Amniotic epithelial cell (primary cell): Measurements from ENCODE around the gene PDCL3.

ENCODE experiments used
- DNase-seq: peaks from one replicate; pipeline ENCODE4 v3.0.0-alpha.2; 2010; ENCODE audit warnings: low read depth

The PDCL3 gene

DNA sequence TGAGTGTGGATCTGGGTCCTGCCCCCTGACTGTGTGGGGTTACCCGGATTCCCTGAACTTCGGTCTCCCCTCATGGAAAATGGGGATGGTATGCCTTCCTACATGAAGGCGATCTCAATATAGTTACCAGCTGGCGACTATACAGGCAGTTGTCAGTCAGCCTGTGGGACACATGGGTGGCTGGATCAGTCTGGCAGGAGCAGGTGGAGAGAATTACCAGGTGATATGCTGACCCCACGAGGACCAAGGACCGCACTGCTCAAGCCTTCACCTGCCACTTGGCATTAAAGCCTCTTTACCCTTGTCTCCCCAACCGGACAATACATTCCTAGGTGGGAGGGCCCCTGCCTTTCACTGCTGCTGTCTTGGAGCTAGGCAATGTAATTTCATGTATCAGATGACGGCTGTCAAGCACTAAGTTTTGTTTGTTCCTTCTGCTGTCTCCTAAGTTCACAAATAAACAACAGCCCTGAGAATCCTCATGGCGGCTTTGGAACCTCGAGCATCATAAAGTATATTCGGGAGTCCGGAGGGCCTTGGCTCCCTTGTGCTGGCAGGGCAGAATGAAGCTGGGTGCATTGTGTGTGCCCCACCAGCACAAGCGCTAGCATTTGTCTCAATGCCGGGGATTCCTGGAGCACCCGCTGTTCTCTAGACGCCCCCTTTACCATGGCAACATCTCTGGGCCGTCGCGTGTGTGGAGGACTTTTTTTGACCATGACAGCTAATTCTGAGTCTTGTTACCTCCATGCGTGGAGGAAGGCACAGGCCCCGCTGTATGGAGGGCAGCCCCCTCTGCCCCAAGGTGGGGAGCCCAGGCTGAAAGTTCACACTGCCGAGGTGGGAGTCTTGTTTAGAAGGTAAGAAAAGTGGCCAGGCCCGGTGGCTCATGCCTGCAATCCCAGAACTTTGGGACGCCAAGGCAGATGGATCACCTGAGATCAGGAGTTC is 48.6 kb downstream of the PDCL3 start:
- no peak for DNase-seq

DNA sequence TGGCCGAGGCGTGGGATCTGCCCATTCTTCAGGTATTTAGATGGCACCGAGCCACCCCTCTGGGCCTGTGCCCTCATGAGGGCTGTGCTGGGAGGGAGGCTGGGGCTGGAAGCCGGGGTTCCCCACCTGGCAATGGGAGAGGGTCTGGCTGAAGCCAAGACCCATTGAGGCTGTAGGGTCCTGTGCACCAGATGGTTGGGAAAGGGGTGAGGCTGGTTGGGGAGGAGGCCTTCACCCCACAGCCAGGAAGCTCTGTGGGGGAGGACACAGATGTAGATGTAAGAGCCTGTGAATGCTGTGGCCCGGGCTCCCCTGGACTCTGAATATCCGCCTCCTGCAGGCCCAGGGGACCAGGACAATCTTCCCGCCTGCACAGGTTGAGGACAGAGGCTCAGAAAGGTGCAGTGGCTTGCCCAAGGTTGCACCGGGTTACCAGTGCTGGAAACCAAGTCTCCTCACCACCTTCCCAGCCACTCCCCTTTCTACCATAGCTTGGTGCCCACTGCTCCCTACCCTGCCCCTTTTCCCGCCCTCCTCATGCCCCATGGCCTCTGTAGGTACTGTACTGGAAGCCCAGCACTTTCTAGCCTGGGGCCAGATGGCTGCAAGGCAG is 49.7 kb downstream of the PDCL3 start:
- DNase-seq = no peak

DNA sequence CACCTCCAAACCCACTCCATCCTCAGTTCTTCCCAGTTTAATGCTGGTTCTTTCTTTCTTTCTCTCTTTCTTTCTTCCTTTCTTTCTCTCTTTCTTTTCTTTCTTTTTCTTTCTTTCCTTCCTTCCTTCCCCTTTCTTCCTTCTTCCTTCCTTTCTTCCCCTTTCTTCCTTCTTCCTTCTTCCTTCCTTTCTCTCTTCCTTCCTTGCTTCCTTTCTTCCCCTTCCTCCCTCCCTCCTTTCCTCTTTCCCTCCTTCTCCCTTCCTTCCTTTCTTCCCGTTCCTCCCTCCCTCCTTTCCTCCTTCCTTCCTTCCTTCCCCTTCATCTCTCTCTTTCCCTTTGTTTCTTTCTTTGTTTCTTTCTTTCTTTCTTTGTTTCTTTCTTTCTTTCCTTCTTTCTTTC is 50.9 kb downstream of the PDCL3 start:
- no peak for DNase-seq

DNA sequence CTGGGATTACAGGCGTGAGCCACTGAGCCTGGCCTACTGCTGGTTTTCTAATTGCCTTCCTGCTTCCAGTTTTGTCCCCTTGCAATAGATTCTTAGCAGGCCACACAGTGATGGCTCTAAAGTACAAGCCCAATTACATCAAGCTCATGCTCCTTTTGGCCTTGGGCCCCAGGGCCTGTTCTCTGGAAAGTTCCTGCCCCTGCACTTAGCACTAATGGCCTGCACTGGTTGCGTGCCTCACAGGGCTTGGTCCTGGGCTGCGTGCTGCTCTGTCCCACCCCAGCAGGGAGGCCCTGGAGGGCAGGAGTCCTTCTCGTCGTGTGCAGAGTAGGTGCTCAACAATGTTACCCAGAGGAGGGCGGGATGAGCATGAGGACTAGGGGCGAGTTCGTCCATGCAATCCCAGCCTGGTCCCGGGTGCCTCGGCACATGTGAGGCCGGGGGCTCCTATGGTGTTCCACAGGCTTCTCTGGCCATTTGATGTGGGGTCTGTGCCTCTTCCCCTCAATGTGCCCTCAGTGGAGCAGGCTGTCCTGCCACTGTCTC is 51.7 kb downstream of the PDCL3 start:
- DNase-seq = no peak

DNA sequence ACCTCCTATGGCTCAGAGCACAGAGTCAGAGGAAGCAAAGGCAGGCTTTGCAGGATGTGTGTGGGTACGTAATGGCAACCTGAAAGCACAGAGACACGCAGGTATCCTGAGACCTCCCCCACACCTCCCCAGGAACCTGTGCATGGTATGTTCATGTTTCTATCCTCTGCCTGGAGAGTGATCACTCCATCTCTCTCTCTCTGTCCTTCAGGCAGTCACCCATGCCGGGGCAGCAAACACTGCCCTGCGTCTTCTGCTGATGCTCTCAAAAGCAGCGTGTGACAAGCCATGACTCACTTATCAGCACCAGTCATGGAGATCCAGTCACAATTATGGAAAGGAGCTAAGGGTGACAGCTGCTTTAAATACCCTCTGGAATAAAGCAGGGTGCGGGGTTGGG is 52.7 kb downstream of the PDCL3 start:
- DNase-seq = no peak

DNA sequence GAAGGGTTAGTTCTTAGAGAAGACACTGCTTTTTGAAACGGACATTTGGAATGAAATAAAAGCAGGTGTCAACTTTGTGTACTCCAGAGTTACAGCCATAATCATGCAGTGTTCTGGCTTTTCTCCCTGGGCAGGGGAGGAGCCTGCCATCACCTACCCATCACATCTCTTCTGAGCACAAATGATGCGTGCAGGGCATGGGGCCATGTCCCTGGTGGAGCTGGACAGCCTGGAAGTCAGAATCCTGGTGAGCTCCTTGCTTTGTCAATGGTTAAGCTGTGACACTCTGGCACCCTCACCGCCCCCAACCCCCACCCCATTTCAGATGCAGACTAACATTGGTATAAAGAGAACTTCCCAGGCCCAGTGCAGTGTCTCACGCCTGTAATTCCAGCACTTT is 53.1 kb downstream of the PDCL3 start:
- DNase-seq = no peak

DNA sequence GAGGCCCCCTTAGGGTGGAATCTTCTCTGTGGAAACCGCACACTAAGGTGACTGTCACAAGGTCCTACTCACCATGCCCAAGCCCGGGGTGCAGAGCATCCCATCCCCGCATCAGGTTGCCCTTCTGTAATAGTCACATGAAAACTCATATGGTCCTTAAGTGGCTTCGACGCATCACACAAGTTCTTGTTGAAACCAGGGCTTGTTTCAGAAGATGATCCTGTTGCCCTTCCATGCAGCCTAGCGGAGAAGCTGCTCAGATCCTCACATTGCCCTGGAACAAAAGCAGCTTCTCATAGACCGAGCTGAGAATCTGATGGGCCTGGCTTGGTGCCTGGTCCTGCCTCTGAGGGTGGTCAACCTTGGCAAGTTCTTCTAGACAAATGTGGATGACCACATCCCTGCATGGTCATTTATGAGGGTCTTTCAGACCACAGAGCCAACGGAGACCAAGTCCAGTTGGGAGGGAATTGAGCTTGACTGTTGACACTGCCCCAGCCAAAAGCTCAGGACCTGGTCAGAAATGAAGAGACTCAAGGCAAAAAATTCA is 54.1 kb downstream of the PDCL3 start:
- no peak for DNase-seq

DNA sequence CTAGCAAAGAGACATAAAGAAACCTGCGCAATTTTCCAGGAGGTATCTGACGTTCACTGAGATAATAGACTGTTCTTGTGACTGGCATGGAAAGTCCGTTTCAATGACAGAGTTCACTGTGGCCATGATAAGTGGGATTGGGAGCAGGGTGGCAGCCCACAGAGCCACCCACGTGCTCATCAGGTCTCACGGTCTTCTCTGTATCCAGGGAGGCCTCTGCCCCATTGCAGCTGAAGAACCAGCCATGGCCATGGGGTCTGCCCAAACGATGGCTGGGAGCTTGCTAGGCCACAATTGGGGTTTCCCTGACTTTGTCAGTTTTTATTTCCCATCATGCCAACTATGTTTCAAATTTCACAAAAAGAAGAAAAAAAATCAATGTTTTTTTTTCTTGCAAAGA is 57.2 kb downstream of the PDCL3 start:
- DNase-seq = no peak

DNA sequence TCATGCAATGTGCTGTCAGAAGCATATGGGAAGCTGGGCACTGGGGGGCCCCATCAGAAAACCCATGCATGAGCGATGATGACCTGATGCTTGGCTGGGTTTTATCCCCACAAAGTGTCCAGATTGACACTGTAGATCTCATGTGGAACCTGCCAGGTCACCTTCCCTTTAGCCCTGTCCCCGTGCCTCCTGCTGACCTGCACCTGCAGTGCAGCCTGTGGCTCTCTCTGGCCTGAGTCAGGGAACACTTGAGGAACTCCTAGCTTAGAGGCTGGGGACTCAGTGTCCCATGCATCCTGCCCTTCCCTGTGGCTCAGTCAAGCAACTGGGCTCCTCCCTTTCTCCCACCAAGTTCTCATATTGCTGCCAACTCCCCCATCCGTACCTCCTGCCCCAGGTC is 57.7 kb downstream of the PDCL3 start:
- no peak for DNase-seq

DNA sequence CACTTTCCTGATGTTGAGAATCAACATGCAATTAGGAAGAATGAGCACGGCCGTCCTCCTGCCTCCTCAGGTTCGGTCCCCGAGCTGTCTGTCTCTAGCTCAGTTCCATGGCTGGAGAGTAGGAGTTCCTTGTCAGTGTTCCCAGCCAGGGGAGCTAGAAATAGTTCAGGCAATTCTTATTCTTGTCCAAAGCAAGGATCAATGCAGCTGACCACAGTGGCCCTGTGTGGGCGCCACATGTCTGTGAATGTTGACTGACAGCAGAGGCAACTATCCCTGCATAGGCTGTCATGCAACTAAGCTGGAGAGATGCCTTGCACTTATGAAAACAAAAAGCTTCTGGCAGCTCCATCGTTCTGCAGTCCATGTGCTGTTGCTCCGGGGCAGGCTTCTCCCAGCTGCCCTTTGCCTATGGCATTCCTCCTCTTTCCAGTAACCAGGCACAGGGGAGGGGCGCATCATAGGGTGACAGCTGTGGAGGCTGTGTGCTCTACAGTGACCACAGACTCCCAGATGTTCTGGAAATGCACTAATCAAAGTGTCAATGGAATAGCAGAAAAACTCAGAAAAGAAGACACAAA is 58.7 kb downstream of the PDCL3 start:
- DNase-seq = no peak

DNA sequence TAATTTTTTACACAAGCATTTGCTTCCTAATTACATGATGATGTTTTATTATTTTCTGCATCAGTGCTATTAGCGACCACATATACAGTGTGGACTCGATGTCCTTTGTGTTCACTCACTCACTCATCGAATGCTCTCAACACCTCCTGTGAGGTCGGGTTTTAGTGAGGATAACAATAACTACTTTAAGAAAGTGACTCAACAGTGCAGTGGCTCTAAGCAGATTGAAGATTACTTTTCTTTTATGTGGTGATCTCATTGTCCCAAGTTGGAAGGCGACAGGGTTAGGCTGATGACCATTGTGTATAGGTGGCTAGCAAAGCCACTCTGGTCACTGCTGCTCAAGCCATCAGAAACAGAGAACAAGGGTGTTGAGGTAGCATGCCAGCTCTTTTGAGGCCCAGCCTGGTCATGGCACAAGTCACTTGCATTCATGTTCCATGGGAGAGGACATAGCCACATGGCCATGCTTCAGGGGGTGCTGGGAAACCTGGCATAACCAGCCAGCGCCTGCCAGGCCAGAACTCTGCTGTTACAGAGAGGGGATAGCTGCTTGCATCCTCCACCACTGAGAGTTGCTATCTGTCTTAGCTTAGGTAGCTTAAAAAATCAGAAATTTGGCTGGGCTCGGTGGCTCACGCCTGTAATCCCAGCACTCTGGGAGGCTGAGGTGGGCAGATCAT is 60.4 kb downstream of the PDCL3 start:
- DNase-seq = no peak

DNA sequence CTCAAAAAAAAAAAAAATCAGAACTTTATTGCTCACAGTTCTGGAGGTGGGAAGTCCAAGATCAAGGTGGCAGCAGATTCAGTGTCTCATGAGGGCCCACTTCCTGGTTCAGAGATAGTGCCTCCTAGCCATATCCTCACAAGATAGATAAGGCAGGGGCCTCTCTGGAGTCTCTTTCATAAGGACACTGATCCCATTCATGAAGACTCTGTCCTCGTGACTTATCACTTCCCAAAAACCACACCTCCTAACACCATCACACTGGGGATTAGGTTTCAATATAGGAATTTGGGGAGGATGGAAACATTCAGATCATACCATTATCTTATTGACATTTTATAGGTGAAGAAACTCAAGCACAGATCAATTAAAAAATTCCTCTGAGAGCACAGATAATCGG is 61.1 kb downstream of the PDCL3 start:
- no peak for DNase-seq

DNA sequence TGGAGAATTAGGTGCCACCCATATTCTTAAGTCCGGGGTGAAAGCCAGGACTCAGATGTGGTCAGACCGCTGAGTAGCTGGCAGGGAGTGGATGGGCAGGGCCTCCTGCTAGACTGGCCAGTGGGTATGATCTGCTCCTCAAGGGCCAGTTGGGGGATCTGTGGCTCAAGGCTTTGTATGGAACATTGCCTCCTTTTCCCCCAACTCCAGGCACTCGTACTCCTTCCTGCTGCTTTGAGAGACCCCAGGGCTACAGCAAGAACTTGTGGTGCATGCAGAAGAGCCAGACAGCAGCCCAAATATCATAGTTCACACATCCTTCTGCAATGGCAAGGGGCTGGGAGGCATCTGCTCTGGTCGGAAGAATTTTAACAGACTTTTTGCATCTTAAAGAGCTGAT is 61.7 kb downstream of the PDCL3 start:
- DNase-seq = no peak

DNA sequence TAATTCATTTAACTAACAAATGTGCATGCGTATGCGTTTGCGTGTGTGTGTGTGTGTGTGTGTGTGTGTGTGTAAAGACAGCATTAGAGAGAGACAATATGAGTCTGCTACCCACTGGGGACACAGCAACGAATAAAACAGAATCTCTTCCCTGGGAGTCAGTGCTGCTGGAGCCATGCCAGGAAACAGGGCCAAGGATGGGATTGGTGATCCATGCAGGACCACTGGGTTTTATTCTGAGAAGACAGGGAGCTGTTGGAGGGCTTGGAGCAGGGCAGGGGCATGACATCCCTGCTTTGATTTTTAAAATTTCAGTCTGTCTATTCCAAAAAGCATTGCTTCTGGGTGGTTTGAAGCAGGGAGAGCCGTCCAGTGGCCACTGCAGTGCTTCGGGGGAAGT is 62.9 kb downstream of the PDCL3 start:
- no peak for DNase-seq
